Ectodermal cell (in vitro differentiated cells): Measurements from ENCODE around the gene CASQ1.

Source experiments
- H3K27ac ChIP-seq: 2 replicates; pipeline ENCODE4 v1.7.0; 2013; ENCODE audit warnings: mild to moderate bottlenecking, low read depth, low read length; ENCODE audit not compliant: insufficient read depth, poor library complexity, severe bottlenecking
- H3K27me3 ChIP-seq: 2 replicates; pipeline ENCODE4 v1.7.0; 2013; ENCODE audit warnings: mild to moderate bottlenecking, low read length; ENCODE audit not compliant: insufficient read depth, control insufficient read depth, poor library complexity, severe bottlenecking
- H3K36me3 ChIP-seq: one replicate; pipeline ENCODE4 v1.7.0; 2013; ENCODE audit warnings: low read length; ENCODE audit not compliant: control insufficient read depth, insufficient read depth
- H3K4me1 ChIP-seq: one replicate; pipeline ENCODE4 v1.7.0; 2013; ENCODE audit warnings: low read length; ENCODE audit not compliant: control insufficient read depth, insufficient read depth
- H3K4me3 ChIP-seq: 2 replicates; pipeline ENCODE4 v1.7.0; 2013; ENCODE audit warnings: low read depth, low read length, control low read depth; ENCODE audit not compliant: insufficient read depth
- H3K9me3 ChIP-seq: 2 replicates; pipeline ENCODE4 v1.7.0; 2013; ENCODE audit warnings: mild to moderate bottlenecking, low read length, moderate library complexity; ENCODE audit not compliant: control insufficient read depth
- WGBS, 2 experiments: methylation state at CpG; one replicate each; pipeline ENCODE4 v1.1.7; 2013; ENCODE audit warnings: missing lambda C conversion rate in 2 of 2; 5-methylcytosine and 5-hydroxymethylcytosine counted together

The CASQ1 gene

GRCh38 chr1:160157174-160157573, 33.2 kb upstream of the CASQ1 start:
- no peak overlapping the region for H3K27ac ChIP-seq
- no peaks in the 10 kb centered on the region for H3K27me3 ChIP-seq
- no peaks in the 10 kb centered on the region for H3K36me3 ChIP-seq
- H3K4me1 ChIP-seq: no peaks in the 10 kb centered on the region
- H3K9me3 ChIP-seq: no peaks in the 10 kb centered on the region
- no peak overlapping the region for H3K4me3 ChIP-seq
- 80 to 95% methylated on average over 2 to 4 of the region's 4 CpGs for WGBS, 2 experiments

- Histone ChIP-seq H3K4me3 (no peak overlapping the region), H3K27ac (no peak overlapping the region), H3K9me3 (no peaks in the 10 kb centered on the region), H3K4me1 (no peaks in the 10 kb centered on the region), H3K27me3 (no peaks in the 10 kb centered on the region), H3K36me3 (no peaks in the 10 kb centered on the region)
- whole genome bisulfite sequencing, 2 experiments: 81% methylated on average over 3 of the region's 3 CpGs
Measured at GRCh38 chr1:160158031-160158430, 32.3 kb upstream of the CASQ1 start.

GRCh38 chr1:160158534-160158933, 31.8 kb upstream of the CASQ1 start:
- Histone ChIP-seq H3K36me3 (no peaks in the 10 kb centered on the region), H3K27me3 (no peaks in the 10 kb centered on the region), H3K9me3 (no peaks in the 10 kb centered on the region), H3K4me3 (no peak overlapping the region), H3K27ac (no peak overlapping the region), H3K4me1 (no peaks in the 10 kb centered on the region)
- 95% methylated on average over 4 of the region's 4 CpGs for WGBS, 2 experiments

- no peaks in the 10 kb centered on the region for H3K9me3 ChIP-seq
- H3K27me3 ChIP-seq: no peaks in the 10 kb centered on the region
- H3K36me3 ChIP-seq: no peaks in the 10 kb centered on the region
- H3K4me3 ChIP-seq: no peak overlapping the region
- no peaks in the 10 kb centered on the region for H3K4me1 ChIP-seq
- no peak overlapping the region for H3K27ac ChIP-seq
Measured at GRCh38 chr1:160159846-160160245, 30.5 kb upstream of the CASQ1 start.

GRCh38 chr1:160161965-160162705, 28.2 kb upstream of the CASQ1 start:
- WGBS, 2 experiments: 38 to 43% methylated on average over 6 of the region's 6 CpGs
- Histone ChIP-seq H3K4me1 (no peaks in the 10 kb centered on the region), H3K27ac (no peak overlapping the region)

GRCh38 chr1:160162931-160163330, 27.4 kb upstream of the CASQ1 start:
- Histone ChIP-seq H3K36me3 (no peaks in the 10 kb centered on the region), H3K4me1 (no peaks in the 10 kb centered on the region), H3K27me3 (peaks cover 20% of the 10 kb centered on the region), H3K4me3 (no peak overlapping the region), H3K9me3 (no peaks in the 10 kb centered on the region), H3K27ac (no peak overlapping the region)
- 94 to 97% methylated on average over 2 of the region's 2 CpGs for WGBS, 2 experiments

More at GRCh38 chr1:160161965-160162705, 28.2 kb upstream of the CASQ1 start:
- no peak overlapping the region for H3K4me3 ChIP-seq
- no peaks in the 10 kb centered on the region for H3K9me3 ChIP-seq
- H3K27me3 ChIP-seq: peaks cover 12% of the 10 kb centered on the region
- no peaks in the 10 kb centered on the region for H3K36me3 ChIP-seq

- H3K4me3 ChIP-seq: no peak overlapping the region
- H3K4me1 ChIP-seq: peaks cover 2% of the 10 kb centered on the region
- H3K27me3 ChIP-seq: peaks cover 24% of the 10 kb centered on the region
- 95 to 96% methylated on average over 1 of the region's 1 CpG for WGBS, 2 experiments
- no peak overlapping the region for H3K27ac ChIP-seq
- no peaks in the 10 kb centered on the region for H3K9me3 ChIP-seq
- H3K36me3 ChIP-seq: no peaks in the 10 kb centered on the region
Measured at GRCh38 chr1:160163615-160164014, 26.8 kb upstream of the CASQ1 start.

GRCh38 chr1:160164121-160164520, 26.3 kb upstream of the CASQ1 start:
- Histone ChIP-seq H3K27me3 (peaks cover 27% of the 10 kb centered on the region), H3K4me3 (no peak overlapping the region), H3K27ac (no peak overlapping the region), H3K4me1 (peaks cover 8% of the 10 kb centered on the region), H3K9me3 (no peaks in the 10 kb centered on the region), H3K36me3 (no peaks in the 10 kb centered on the region)
- 94 to 95% methylated on average over 10 of the region's 10 CpGs for WGBS, 2 experiments

- H3K9me3 ChIP-seq: no peaks in the 10 kb centered on the region
- no peak overlapping the region for H3K27ac ChIP-seq
- 88% methylated on average over 12 of the region's 12 CpGs for WGBS, 2 experiments
- no peaks in the 10 kb centered on the region for H3K36me3 ChIP-seq
- peaks cover 39% of the 10 kb centered on the region for H3K27me3 ChIP-seq
- peaks cover 27% of the 10 kb centered on the region for H3K4me1 ChIP-seq
- H3K4me3 ChIP-seq: no peak overlapping the region
Measured at GRCh38 chr1:160166166-160166868, 24.1 kb upstream of the CASQ1 start.

GRCh38 chr1:160167056-160167455, 23.3 kb upstream of the CASQ1 start:
- Histone ChIP-seq H3K27me3 (peaks cover 46% of the 10 kb centered on the region), H3K4me3 (no peak overlapping the region), H3K9me3 (no peaks in the 10 kb centered on the region), H3K27ac (no peak overlapping the region), H3K4me1 (peaks cover 35% of the 10 kb centered on the region), H3K36me3 (no peaks in the 10 kb centered on the region)
- WGBS, 2 experiments: 90 to 92% methylated on average over 4 of the region's 4 CpGs
